Renal cortical epithelial cell (primary cell): ENCODE data around the gene ZNF816. TPM values are rescaled to one million over a fixed set of nuclear protein-coding genes. Genes with fewer than 3 reads are reported as not detected.
"Not testable (repeated sequence)": the region's sequence is repeated elsewhere in the genome, so short reads cannot be mapped to it uniquely, and the experiment has no call there.

ENCODE experiments used
- DNase-seq: peaks from one replicate; pipeline ENCODE4 v3.0.0-alpha.2; 2011; ENCODE audit warnings: low read depth
- total RNA-seq: library from RNA; depleted of rRNA; stranded (reverse); fragments of >200 nt; gene quantifications from 2 replicates; pipeline ENCODE4 v1.2.3, GENCODE V29; 2014

The ZNF816 gene
- total RNA-seq, 1 donor from 2014 or later: 27.8 TPM

- not testable (repeated sequence) for DNase-seq
Measured at GRCh38 chr19:52924641-52925040, 38.0 kb downstream of the ZNF816 start.

- no peak for DNase-seq
Measured at GRCh38 chr19:52923778-52924593, 38.7 kb downstream of the ZNF816 start.

- peak; percentile 43 for DNase-seq
Measured at GRCh38 chr19:52922841-52923777, 39.6 kb downstream of the ZNF816 start, which contains the start of gene ZNF888. TSS of gene ZNF888 (minus strand) at chr19:52923428. CDS start at chr19:52917873, 5,555 bp downstream.

GRCh38 chr19:52917531-52917930 lies 45.1 kb downstream of the ZNF816 start:
- no peak for DNase-seq

GRCh38 chr19:52910648-52911047 lies 52.0 kb downstream of the ZNF816 start:
- no peak for DNase-seq

GRCh38 chr19:52904052-52904780 lies 58.5 kb downstream of the ZNF816 start:
- DNase-seq: not testable (repeated sequence)

- no peak for DNase-seq
Measured at GRCh38 chr19:52901842-52902241, 60.8 kb downstream of the ZNF816 start.

Other genes starting within 250 kb of the ZNF816 start
- 27.4 and 77.3 TPM in 2 replicates for gene ZNF611, start 227.8 kb downstream of the ZNF816 start, total RNA-seq
- 10.2 and 10.8 TPM in 2 replicates for gene ZNF600, start 176.1 kb downstream of the ZNF816 start, total RNA-seq
- 36.5 and 57.1 TPM in 2 replicates for gene ZNF28, start 141.2 kb downstream of the ZNF816 start, total RNA-seq
- gene ZNF468, start 105.3 kb downstream of the ZNF816 start, total RNA-seq: 56.8 and 61.2 TPM in 2 replicates
- 38.1 and 40.3 TPM in 2 replicates for gene ZNF320, start 65.2 kb downstream of the ZNF816 start, total RNA-seq
- 24.7 and 80.5 TPM in 2 replicates for gene ZNF888, start 39.5 kb downstream of the ZNF816 start, total RNA-seq
- 1.4 TPM in 1 of 2 replicates, not detected in the other for gene ERVV-1, start 51.0 kb upstream of the ZNF816 start, total RNA-seq
- 0.05 and 0.87 TPM in 2 replicates for gene ERVV-2, start 81.9 kb upstream of the ZNF816 start, total RNA-seq
- 23.4 and 61.3 TPM in 2 replicates for gene ZNF160, start 140.5 kb upstream of the ZNF816 start, total RNA-seq
- 5.2 and 16.2 TPM in 2 replicates for gene ZNF415, start 170.0 kb upstream of the ZNF816 start, total RNA-seq
- gene ZNF347, start 196.2 kb upstream of the ZNF816 start, total RNA-seq: 8.9 and 14.6 TPM in 2 replicates
- 1.4 and 5.4 TPM in 2 replicates for gene ZNF665, start 230.5 kb upstream of the ZNF816 start, total RNA-seq